ENCODE measurements around the gene PSTPIP1.

The PSTPIP1 gene

GRCh38 chr15:76954744-76955143 is 40.2 kb upstream of the PSTPIP1 start:
- Histone ChIP-seq H3K18ac (ENCODE audit: low read length) (no peak overlapping the region), H3K79me1 (ENCODE audit: low read length) (no peaks in the 10 kb centered on the region), H2BK120ac (ENCODE audit: low read depth, low read length) (no peak overlapping the region), H3K4me1 (ENCODE audit: control insufficient read depth, low read depth, low read length) (no peaks in the 10 kb centered on the region), H3K79me2 (ENCODE audit: control insufficient read depth, insufficient read depth, low read length) (no peaks in the 10 kb centered on the region), H3K4me3 (ENCODE audit: low read length) (no peak overlapping the region), H2BK15ac (replicated peaks; ENCODE audit: low read depth) (no peak overlapping the region), H3K4ac (ENCODE audit: low read depth, low read length) (no peak overlapping the region), H3K23ac (ENCODE audit: low read length) (no peak overlapping the region), H3K36me3 (ENCODE audit: control insufficient read depth, insufficient read depth, low read length) (no peaks in the 10 kb centered on the region), H3K56ac (ENCODE audit: low read length) (no peak overlapping the region), H3K27me3 (ENCODE audit: insufficient read depth, low read length, poor library complexity) (no peaks in the 10 kb centered on the region), H3K9ac (ENCODE audit: low read length) (no peak overlapping the region), H4K5ac (ENCODE audit: low read length) (no peak overlapping the region), H4K8ac (ENCODE audit: low read depth, low read length) (no peak overlapping the region), H2BK5ac (ENCODE audit: low read length) (no peak overlapping the region), H3K27ac (ENCODE audit: low read depth, low read length) (no peak overlapping the region), H2AK5ac (ENCODE audit: low read length) (no peak overlapping the region), H3K4me2 (ENCODE audit: low read length) (no peak overlapping the region)
- DNase-seq: no peak
- WGBS (ENCODE audit: extremely low coverage, insufficient coverage, low lambda C conversion rate): no CpG with 5 or more reads among the region's 2 CpGs

DNA sequence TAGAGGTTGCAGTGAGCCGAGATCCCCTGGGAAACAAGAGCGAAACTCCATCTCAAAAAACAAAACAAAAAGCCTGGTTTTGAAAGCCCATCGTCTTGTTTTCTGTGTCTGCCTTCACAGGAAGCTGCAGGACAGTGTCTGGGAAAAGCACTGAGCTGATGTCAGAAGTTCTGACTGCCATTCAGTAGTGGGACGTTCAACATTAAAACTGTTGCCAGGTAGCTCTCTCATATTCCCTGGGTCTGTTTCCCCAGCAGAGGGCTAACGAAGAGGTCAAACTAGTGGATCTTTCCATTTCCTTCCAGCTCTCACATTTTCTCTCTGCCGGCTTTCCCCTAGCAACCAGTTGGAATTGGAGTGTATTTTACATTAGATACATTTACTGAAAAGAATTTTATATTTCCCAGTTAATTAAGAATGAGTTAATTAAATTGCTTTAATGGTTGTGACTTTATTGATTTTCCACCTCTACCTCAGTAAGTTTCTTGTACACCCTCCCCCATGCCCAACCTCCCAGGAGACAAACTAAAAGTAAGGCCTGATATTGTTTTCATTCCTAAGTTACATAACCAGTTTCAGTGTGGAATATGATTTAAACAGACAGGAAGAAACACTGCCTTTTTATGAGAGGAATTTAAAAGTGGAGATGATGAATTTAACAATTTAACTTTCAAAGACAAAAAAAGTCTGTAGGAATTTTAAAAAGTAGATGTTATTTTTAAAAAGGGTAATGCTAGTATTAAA is 33.5 kb upstream of the PSTPIP1 start:
- no peak overlapping the region for H3K9ac ChIP-seq (ENCODE audit: low read length)
- no peak overlapping the region for H4K8ac ChIP-seq (ENCODE audit: low read depth, low read length)
- no CpG with 5 or more reads among the region's 6 CpGs for whole genome bisulfite sequencing (ENCODE audit: extremely low coverage, insufficient coverage, low lambda C conversion rate)
- no peak overlapping the region for H2BK120ac ChIP-seq (ENCODE audit: low read depth, low read length)
- peak; percentile 28 for DNase-seq
- H3K27ac ChIP-seq (ENCODE audit: low read depth, low read length): no peak overlapping the region
- no peak overlapping the region for H2BK15ac ChIP-seq (replicated peaks; ENCODE audit: low read depth)
- H3K27me3 ChIP-seq (ENCODE audit: insufficient read depth, low read length, poor library complexity): no peaks in the 10 kb centered on the region
- no peaks in the 10 kb centered on the region for H3K36me3 ChIP-seq (ENCODE audit: control insufficient read depth, insufficient read depth, low read length)
- H4K5ac ChIP-seq (ENCODE audit: low read length): no peak overlapping the region
- H3K18ac ChIP-seq (ENCODE audit: low read length): no peak overlapping the region
- no peak overlapping the region for H3K4me3 ChIP-seq (ENCODE audit: low read length)
- no peak overlapping the region for H2BK5ac ChIP-seq (ENCODE audit: low read length)
- no peak overlapping the region for H2AK5ac ChIP-seq (ENCODE audit: low read length)
- H3K79me2 ChIP-seq (ENCODE audit: control insufficient read depth, insufficient read depth, low read length): no peaks in the 10 kb centered on the region
- H3K79me1 ChIP-seq (ENCODE audit: low read length): no peaks in the 10 kb centered on the region
- no peak overlapping the region for H3K23ac ChIP-seq (ENCODE audit: low read length)
- no peak overlapping the region for H3K4ac ChIP-seq (ENCODE audit: low read depth, low read length)
- H3K4me2 ChIP-seq (ENCODE audit: low read length): no peak overlapping the region
- peaks cover 12% of the 10 kb centered on the region for H3K4me1 ChIP-seq (ENCODE audit: control insufficient read depth, low read depth, low read length)
- no peak overlapping the region for H3K56ac ChIP-seq (ENCODE audit: low read length)

DNA sequence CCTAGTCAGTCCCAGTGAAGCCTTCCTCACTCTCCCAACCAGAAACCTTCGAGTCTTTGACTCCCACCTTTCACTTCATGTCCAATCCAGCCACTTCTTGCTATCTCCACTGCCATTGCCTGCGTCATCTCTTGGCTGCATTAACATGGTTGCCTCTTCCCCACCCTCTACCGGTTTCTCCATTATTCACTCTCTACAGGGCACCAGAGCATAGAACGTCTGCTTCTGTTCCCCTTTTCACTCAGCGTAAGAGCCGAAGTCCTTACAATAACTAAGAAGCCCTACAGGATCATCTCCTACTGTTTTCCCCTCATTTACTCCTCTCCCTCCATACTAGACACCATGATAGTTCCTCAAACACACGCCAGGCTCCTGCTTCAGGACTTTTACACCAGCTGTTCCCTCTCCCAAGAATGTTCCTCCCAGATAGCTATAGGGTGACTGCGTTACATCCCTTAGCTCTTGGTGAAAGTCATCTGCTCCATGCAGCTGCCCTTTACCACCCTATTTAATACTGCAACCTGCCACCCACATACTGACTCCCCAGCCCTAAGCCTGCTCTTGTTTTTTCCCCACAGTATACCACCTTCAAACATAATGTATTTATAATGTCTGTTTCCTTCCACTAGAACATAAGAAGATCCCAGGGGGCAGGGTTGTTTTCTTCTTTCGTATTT is 32.5 kb upstream of the PSTPIP1 start:
- no peak for DNase-seq
- no peak overlapping the region for H3K27ac ChIP-seq (ENCODE audit: low read depth, low read length)

DNA sequence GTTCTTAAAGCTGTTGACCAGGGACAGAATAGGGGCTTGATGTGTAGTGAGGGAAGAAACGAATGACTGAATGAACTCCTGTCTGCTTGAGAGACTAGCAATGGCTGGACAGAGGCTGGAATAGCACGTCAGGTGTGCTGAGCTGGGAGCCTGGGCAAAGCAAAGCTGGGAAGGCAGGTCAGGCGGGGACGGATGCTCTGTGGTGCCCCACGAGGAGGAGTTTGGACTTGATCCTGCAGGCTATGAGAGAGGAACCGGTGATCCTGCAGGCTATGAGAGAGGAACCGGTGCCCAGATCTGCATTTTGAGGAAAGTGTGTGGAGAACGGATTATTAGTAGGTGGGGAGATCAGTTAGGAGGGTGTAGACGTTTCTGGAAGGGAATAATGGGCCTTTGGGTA is 31.3 kb upstream of the PSTPIP1 start:
- H3K27me3 ChIP-seq (ENCODE audit: insufficient read depth, low read length, poor library complexity): no peaks in the 10 kb centered on the region
- H3K4me1 ChIP-seq (ENCODE audit: control insufficient read depth, low read depth, low read length): peaks cover 12% of the 10 kb centered on the region
- no peak overlapping the region for H3K4me2 ChIP-seq (ENCODE audit: low read length)
- H3K23ac ChIP-seq (ENCODE audit: low read length): no peak overlapping the region
- H3K4ac ChIP-seq (ENCODE audit: low read depth, low read length): no peak overlapping the region
- H4K5ac ChIP-seq (ENCODE audit: low read length): no peak overlapping the region
- no peak overlapping the region for H4K8ac ChIP-seq (ENCODE audit: low read depth, low read length)
- H3K4me3 ChIP-seq (ENCODE audit: low read length): no peak overlapping the region
- no peak overlapping the region for H3K27ac ChIP-seq (ENCODE audit: low read depth, low read length)
- H2BK15ac ChIP-seq (replicated peaks; ENCODE audit: low read depth): no peak overlapping the region
- no peaks in the 10 kb centered on the region for H3K36me3 ChIP-seq (ENCODE audit: control insufficient read depth, insufficient read depth, low read length)
- H2BK5ac ChIP-seq (ENCODE audit: low read length): no peak overlapping the region
- peak; percentile 66 for DNase-seq
- H3K79me2 ChIP-seq (ENCODE audit: control insufficient read depth, insufficient read depth, low read length): no peaks in the 10 kb centered on the region
- no CpG with 5 or more reads among the region's 9 CpGs for WGBS (ENCODE audit: extremely low coverage, insufficient coverage, low lambda C conversion rate)
- H2BK120ac ChIP-seq (ENCODE audit: low read depth, low read length): no peak overlapping the region
- H3K79me1 ChIP-seq (ENCODE audit: low read length): no peaks in the 10 kb centered on the region
- no peak overlapping the region for H2AK5ac ChIP-seq (ENCODE audit: low read length)
- H3K9ac ChIP-seq (ENCODE audit: low read length): no peak overlapping the region
- peak overlapping the region; percentile 22 for H3K18ac ChIP-seq (ENCODE audit: low read length)
- H3K56ac ChIP-seq (ENCODE audit: low read length): no peak overlapping the region

More for the DNA sequence above, 32.5 kb upstream of the PSTPIP1 start:
- Histone ChIP-seq H3K9ac (ENCODE audit: low read length) (no peak overlapping the region), H2BK5ac (ENCODE audit: low read length) (no peak overlapping the region), H3K36me3 (ENCODE audit: control insufficient read depth, insufficient read depth, low read length) (no peaks in the 10 kb centered on the region), H3K79me2 (ENCODE audit: control insufficient read depth, insufficient read depth, low read length) (no peaks in the 10 kb centered on the region), H3K4ac (ENCODE audit: low read depth, low read length) (no peak overlapping the region), H3K23ac (ENCODE audit: low read length) (no peak overlapping the region), H3K4me3 (ENCODE audit: low read length) (no peak overlapping the region), H3K4me1 (ENCODE audit: control insufficient read depth, low read depth, low read length) (peaks cover 12% of the 10 kb centered on the region), H3K27me3 (ENCODE audit: insufficient read depth, low read length, poor library complexity) (no peaks in the 10 kb centered on the region), H2BK120ac (ENCODE audit: low read depth, low read length) (no peak overlapping the region), H3K18ac (ENCODE audit: low read length) (no peak overlapping the region), H2AK5ac (ENCODE audit: low read length) (no peak overlapping the region), H3K79me1 (ENCODE audit: low read length) (no peaks in the 10 kb centered on the region), H2BK15ac (replicated peaks; ENCODE audit: low read depth) (no peak overlapping the region), H3K56ac (ENCODE audit: low read length) (no peak overlapping the region), H3K4me2 (ENCODE audit: low read length) (no peak overlapping the region), H4K5ac (ENCODE audit: low read length) (no peak overlapping the region), H4K8ac (ENCODE audit: low read depth, low read length) (no peak overlapping the region)
- no CpG with 5 or more reads among the region's 9 CpGs for WGBS (ENCODE audit: extremely low coverage, insufficient coverage, low lambda C conversion rate)

- H3K36me3 ChIP-seq (ENCODE audit: control insufficient read depth, insufficient read depth, low read length): no peaks in the 10 kb centered on the region
- H3K4ac ChIP-seq (ENCODE audit: low read depth, low read length): no peak overlapping the region
- no peak overlapping the region for H3K23ac ChIP-seq (ENCODE audit: low read length)
- H2BK120ac ChIP-seq (ENCODE audit: low read depth, low read length): no peak overlapping the region
- H3K56ac ChIP-seq (ENCODE audit: low read length): no peak overlapping the region
- no peaks in the 10 kb centered on the region for H3K27me3 ChIP-seq (ENCODE audit: insufficient read depth, low read length, poor library complexity)
- WGBS (ENCODE audit: extremely low coverage, insufficient coverage, low lambda C conversion rate): no CpG with 5 or more reads among the region's 5 CpGs
- no peak overlapping the region for H3K4me3 ChIP-seq (ENCODE audit: low read length)
- no peaks in the 10 kb centered on the region for H3K79me1 ChIP-seq (ENCODE audit: low read length)
- H3K79me2 ChIP-seq (ENCODE audit: control insufficient read depth, insufficient read depth, low read length): no peaks in the 10 kb centered on the region
- H3K27ac ChIP-seq (ENCODE audit: low read depth, low read length): no peak overlapping the region
- H3K4me2 ChIP-seq (ENCODE audit: low read length): no peak overlapping the region
- DNase-seq: peak; percentile 60
- no peak overlapping the region for H2BK15ac ChIP-seq (replicated peaks; ENCODE audit: low read depth)
- H2BK5ac ChIP-seq (ENCODE audit: low read length): no peak overlapping the region
- no peak overlapping the region for H4K5ac ChIP-seq (ENCODE audit: low read length)
- peaks cover 12% of the 10 kb centered on the region for H3K4me1 ChIP-seq (ENCODE audit: control insufficient read depth, low read depth, low read length)
- H2AK5ac ChIP-seq (ENCODE audit: low read length): no peak overlapping the region
- H3K9ac ChIP-seq (ENCODE audit: low read length): no peak overlapping the region
- H4K8ac ChIP-seq (ENCODE audit: low read depth, low read length): no peak overlapping the region
- H3K18ac ChIP-seq (ENCODE audit: low read length): no peak overlapping the region
These were observed 30.8 kb upstream of the PSTPIP1 start for GRCh38 chr15:76964157-76964556.

Measured in mesendoderm (in vitro differentiated cells).